ENCODE measurements around the gene SYT14.

DNA sequence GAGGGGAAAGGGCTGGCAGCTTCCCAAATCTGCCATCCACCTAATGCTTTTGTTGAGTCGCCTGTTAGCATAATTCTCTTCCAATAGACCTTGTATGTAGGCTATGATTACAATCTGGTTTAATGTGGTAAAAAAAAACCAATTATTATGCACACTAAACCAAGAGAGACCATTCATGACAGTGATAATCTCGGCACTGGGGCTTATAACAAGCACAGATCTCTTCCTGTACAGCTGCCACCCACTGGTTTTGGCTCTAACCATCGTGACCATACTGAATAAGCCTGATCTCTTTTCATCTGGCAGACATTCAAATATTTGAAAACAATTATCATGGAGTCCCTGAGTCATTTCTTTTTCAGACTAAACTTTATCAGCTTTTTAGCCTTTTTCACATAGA lies 12.0 kb upstream of the SYT14 start:
- TF ChIP-seq, protein P1, sequence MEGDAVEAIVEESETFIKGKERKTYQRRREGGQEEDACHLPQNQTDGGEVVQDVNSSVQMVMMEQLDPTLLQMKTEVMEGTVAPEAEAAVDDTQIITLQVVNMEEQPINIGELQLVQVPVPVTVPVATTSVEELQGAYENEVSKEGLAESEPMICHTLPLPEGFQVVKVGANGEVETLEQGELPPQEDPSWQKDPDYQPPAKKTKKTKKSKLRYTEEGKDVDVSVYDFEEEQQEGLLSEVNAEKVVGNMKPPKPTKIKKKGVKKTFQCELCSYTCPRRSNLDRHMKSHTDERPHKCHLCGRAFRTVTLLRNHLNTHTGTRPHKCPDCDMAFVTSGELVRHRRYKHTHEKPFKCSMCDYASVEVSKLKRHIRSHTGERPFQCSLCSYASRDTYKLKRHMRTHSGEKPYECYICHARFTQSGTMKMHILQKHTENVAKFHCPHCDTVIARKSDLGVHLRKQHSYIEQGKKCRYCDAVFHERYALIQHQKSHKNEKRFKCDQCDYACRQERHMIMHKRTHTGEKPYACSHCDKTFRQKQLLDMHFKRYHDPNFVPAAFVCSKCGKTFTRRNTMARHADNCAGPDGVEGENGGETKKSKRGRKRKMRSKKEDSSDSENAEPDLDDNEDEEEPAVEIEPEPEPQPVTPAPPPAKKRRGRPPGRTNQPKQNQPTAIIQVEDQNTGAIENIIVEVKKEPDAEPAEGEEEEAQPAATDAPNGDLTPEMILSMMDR (IDR thresholded peaks at IDR 0.05): no peak
- no peak for TF ChIP-seq POLR2A (IDR thresholded peaks at IDR 0.05)

Measured in thyroid gland (tissue), 4 donors.